K562 (cell line): ENCODE measurements around the gene EEFSEC. TPM values are rescaled to one million over a fixed set of nuclear protein-coding genes. Genes with fewer than 3 reads are reported as not detected.

Source experiments
- ATAC-seq: fragments of 200-7000 bp; cut with Tn5 transposase; 3 replicates; pipeline ENCODE4 v1.9.1; 2020; ENCODE audit warnings: moderate library complexity
- BruUV-seq: library from RNA; stranded (reverse); fragments of 400-500 nt; replicated peaks from 2 replicates; lab custom pipeline; 2021; lab: Mats Ljungman, UMichigan
- CTCF ChIA-PET: fragments of 300-600 bp; formaldehyde crosslinking; extraction: SDS; loops from one replicate; lab custom pipeline; 2021; ENCODE audit warnings: low intra/inter-chr PET ratio; lab: Yijun Ruan, JAX
- POLR2A ChIA-PET: fragments of 300-600, 350-650 bp; sonication (Branson Sonifier 250); formaldehyde crosslinking; extraction: SDS; loops from one replicate; lab custom pipeline; 2021; ENCODE audit warnings: antibody characterized with exemption, inconsistent platforms; lab: Yijun Ruan, JAX
- DNase-seq, 4 experiments: peaks; one replicate each; pipeline versions ENCODE4 v3.0.0 to v3.0.0-alpha.2; 2011 to 2018; ENCODE audit warnings: low spot score in 3 of 4, mixed read lengths in 3 of 4; ENCODE audit errors: extremely low read depth in 1 of 4
- FAIRE-seq: peaks from 2 replicates; lab custom pipeline; 2011; peaks lifted over from hg19 to GRCh38; lab: Jason Lieb, UNC
- H2AFZ ChIP-seq: 2 replicates; pipeline ENCODE4 v1.6.0; 2011; ENCODE audit warnings: low read depth, low read length, control low read depth, inconsistent platforms
- H3K27ac ChIP-seq: fragments of 200-600 bp; 3 replicates; pipeline ENCODE4 v1.8.0; 2011; ENCODE audit warnings: low read depth, mild to moderate bottlenecking, control low read depth, inconsistent platforms, low read length, moderate library complexity, mixed read lengths; ENCODE audit errors: extremely low read depth
- H3K27me3 ChIP-seq, 2 experiments: fragments of 300-600 bp in 1 of 2; 2 replicates in 1 of 2; 3 replicates in 1 of 2; pipeline versions ENCODE4 v1.6.0 to v1.8.0; 2011; ENCODE audit warnings: inconsistent platforms in 2 of 2, low read length in 2 of 2, mild to moderate bottlenecking in 1 of 2, mixed read lengths in 1 of 2, moderate library complexity in 1 of 2; ENCODE audit not compliant: control insufficient read depth in 2 of 2, insufficient read depth in 2 of 2
- H3K36me3 ChIP-seq: fragments of 300-600 bp; 3 replicates; pipeline ENCODE4 v1.8.0; 2011; ENCODE audit warnings: mild to moderate bottlenecking, low read length, inconsistent platforms; ENCODE audit not compliant: control insufficient read depth, insufficient read depth
- H3K4me1 ChIP-seq, 2 experiments: fragments of 200-600 bp in 1 of 2; replicated peaks in 1 of 2; 2 replicates in 1 of 2; 3 replicates in 1 of 2; pipeline versions ENCODE4 v1.5.1 to v1.8.0; 2011; ENCODE audit warnings: inconsistent platforms in 2 of 2, low read length in 2 of 2, mild to moderate bottlenecking in 1 of 2, mixed read lengths in 1 of 2, moderate library complexity in 1 of 2; ENCODE audit not compliant: control insufficient read depth in 2 of 2, insufficient read depth in 2 of 2
- H3K4me2 ChIP-seq: 2 replicates; pipeline ENCODE4 v1.6.1; 2011; ENCODE audit warnings: low read length, control low read depth, inconsistent platforms, mixed read lengths; ENCODE audit not compliant: insufficient read depth
- H3K4me3 ChIP-seq: fragments of 200-600 bp; sonication (generic), shearing (Covaris generic); 2 replicates; pipeline ENCODE4 v1.5.1; 2016; ENCODE audit warnings: control low read depth, inconsistent platforms
- H3K79me2 ChIP-seq: fragments of 200-600 bp; 3 replicates; pipeline ENCODE4 v1.8.0; 2011; ENCODE audit warnings: low read length, inconsistent platforms; ENCODE audit not compliant: control insufficient read depth, insufficient read depth
- H3K9ac ChIP-seq, 2 experiments: 2 replicates each; pipeline versions ENCODE4 v1.6.0 to v1.6.1; 2011; ENCODE audit warnings: low read depth in 2 of 2, low read length in 2 of 2, control low read depth in 1 of 2, inconsistent platforms in 1 of 2, mild to moderate bottlenecking in 1 of 2, mixed read lengths in 1 of 2; ENCODE audit not compliant: insufficient read depth in 1 of 2
- H3K9me1 ChIP-seq: one replicate; pipeline ENCODE4 v1.6.0; 2011; ENCODE audit warnings: inconsistent platforms, mild to moderate bottlenecking, low read length, moderate library complexity; ENCODE audit not compliant: control insufficient read depth, insufficient read depth
- H3K9me3 ChIP-seq: replicated peaks from 2 replicates; pipeline ENCODE4 v1.5.1; 2011; ENCODE audit warnings: low read depth, low read length, inconsistent platforms; ENCODE audit not compliant: control insufficient read depth, insufficient read depth
- H4K20me1 ChIP-seq: replicated peaks from 2 replicates; pipeline ENCODE4 v1.6.1; 2011; ENCODE audit warnings: low read length, inconsistent platforms, mixed read lengths; ENCODE audit not compliant: control insufficient read depth, insufficient read depth
- CBX3 ChIP-seq, 2 experiments: IDR thresholded peaks; 1 replicate in 1 of 2; 2 replicates in 1 of 2; pipeline ENCODE4 v1.6.1; 2012; ENCODE audit warnings: inconsistent platforms in 2 of 2, low read length in 2 of 2, borderline replicate concordance in 1 of 2, control low read depth in 1 of 2
- FOXP1 ChIP-seq: sonication (generic); formaldehyde crosslinking; IDR thresholded peaks from 2 replicates; pipeline ENCODE4 v1.8.0; 2022; ENCODE audit warnings: mild to moderate bottlenecking, missing genetic modification reagents
- KAT8 ChIP-seq: fragments of 450-650 bp; IDR thresholded peaks from 2 replicates; pipeline ENCODE4 v1.6.1; 2016; ENCODE audit warnings: low read depth, mild to moderate bottlenecking
- RBM25 ChIP-seq: fragments of 200-400 bp; formaldehyde crosslinking; IDR thresholded peaks from 2 replicates; pipeline ENCODE4 v1.6.1; 2018; ENCODE audit warnings: low read length, low read depth, moderate library complexity; ENCODE audit not compliant: severe bottlenecking
- ZBTB9 ChIP-seq: fragments of 450-650 bp; formaldehyde crosslinking; IDR thresholded peaks from 2 replicates; pipeline ENCODE4 v1.4.0; 2020; ENCODE audit warnings: mild to moderate bottlenecking, moderate library complexity
- ZNF717 ChIP-seq: fragments of 250-450 bp; sonication (Bioruptor Pico); IDR thresholded peaks from 2 replicates; pipeline ENCODE4 v1.5.0; 2021
- ZNF764 ChIP-seq: fragments of 250-450 bp; sonication (Bioruptor Pico); IDR thresholded peaks from 2 replicates; pipeline ENCODE4 v1.4.0; 2020; ENCODE audit warnings: low read depth, mild to moderate bottlenecking, moderate library complexity
- WGBS: fragments of 100-300 bp; shearing (Covaris generic); methylation state at CpG from one replicate; pipeline ENCODE4 v1.1.6; 2016; ENCODE audit warnings: low coverage, mixed read lengths; ENCODE audit not compliant: insufficient coverage; ENCODE audit errors: missing lambda C conversion rate; 5-methylcytosine and 5-hydroxymethylcytosine counted together
- in situ Hi-C: fragments of 300-500 bp; cut with MboI; formaldehyde crosslinking; loops from 4 replicates; pipeline ENCODE4 v1.15.0; 2018; ENCODE audit warnings: inconsistent platforms, mixed read lengths
- intact Hi-C: fragments of 100-400 bp; cut with micrococcal nuclease; formaldehyde crosslinking; loops from 2 replicates; pipeline ENCODE4 v1.14.2; 2022
- polyA plus RNA-seq, 8 experiments: library from polyadenylated mRNA; depleted of rRNA in 4 of 8; stranded (reverse) in 5 of 8; unstranded in 3 of 8; fragments of >200 nt; fragmentation: Nextera tagmentation in 2 of 8; fragmentation: Illumina TruSeq in 1 of 8; extraction: Ambion mirVana in 2 of 8; extraction: Trizol in 1 of 8; gene quantifications; 2 replicates each; pipeline versions ENCODE4 v1.2.1 to v1.2.3, GENCODE V29; 2011 to 2014; ENCODE audit warnings: inconsistent platforms in 1 of 8, missing spikeins in 1 of 8
- total RNA-seq, 7 experiments: library from RNA; depleted of rRNA in 6 of 7; stranded (reverse); fragments of >200 nt in 6 of 7; fragmentation: Illumina TruSeq in 2 of 7; extraction: Trizol in 2 of 7; gene quantifications; 2 replicates each; pipeline versions ENCODE4 v1.2.1 to v1.2.3, GENCODE V29; 2011 to 2021; ENCODE audit warnings: low replicate concordance in 1 of 7
- TF ChIP-seq, protein P1 (sequence below): fragments of 450-650 bp; IDR thresholded peaks from 2 replicates; pipeline ENCODE4 v1.6.1; 2016; ENCODE audit warnings: low read depth, mild to moderate bottlenecking, moderate library complexity

Gene EEFSEC
- total and polyA plus RNA-seq, 9 of the 15 experiments (the other 6 are each of a cell fraction or from before 2014, with no cell fraction given): 0.35 to 11.8 (median 7.7) TPM

DNA sequence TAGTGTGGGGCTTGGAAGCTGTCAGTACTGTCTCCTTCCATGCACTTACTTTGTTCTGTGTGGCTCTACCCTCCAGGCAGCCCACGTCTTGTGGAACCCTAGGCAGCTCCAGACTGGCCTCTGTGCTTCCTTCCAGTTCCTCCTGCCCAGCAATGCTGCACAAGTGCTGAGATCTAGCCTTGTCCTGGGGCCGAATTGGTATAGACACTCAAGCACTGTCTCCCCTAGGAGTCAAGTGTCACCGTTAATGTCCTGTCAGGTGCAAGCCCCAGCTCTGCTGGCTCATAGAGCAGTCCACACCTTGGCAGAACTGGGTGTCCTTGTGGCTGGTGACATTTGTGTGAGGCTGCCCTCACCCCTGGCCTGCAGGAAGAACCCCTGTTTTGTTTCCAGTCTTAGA lies 130.1 kb downstream of the EEFSEC start:
- ChIA-PET CTCF (no interaction called here), POLR2A (interaction anchor here (1.0 kb wide), 1 partner anchor 14 kb away, joined by 3 read pairs; no protein-coding TSS in a partner anchor)
- Histone ChIP-seq H2AFZ (no peak overlapping the region), H3K4me2 (no peak overlapping the region), H3K4me3 (no peak overlapping the region), H3K9me1 (no peaks in the 10 kb centered on the region), H3K27me3 (no peaks in the 10 kb centered on the region), H3K79me2 (no peaks in the 10 kb centered on the region), H3K36me3 (no peaks in the 10 kb centered on the region; the same call in 2 of the 3 replicates), H3K9ac (no peak overlapping the region), H3K27ac (no peak overlapping the region), H4K20me1 (no peaks in the 10 kb centered on the region), H3K9me3 (no peaks in the 10 kb centered on the region), H3K4me1 (no peaks in the 10 kb centered on the region; a peak in 1 of 5 replicates)
- in situ Hi-C loops: no loop called here
- BruUV-seq: no TSS peak
- TF ChIP-seq ZNF717 (CRISPR knock-in tag) (no peak), RBM25 (no peak), ZBTB9 (no peak), CBX3 (IDR thresholded peaks at IDR 0.05; ENCODE audit: borderline replicate concordance in 1 of 2, low read length in 2 of 2) (no peak), ZNF764 (CRISPR knock-in tag) (no peak), FOXP1 (CRISPR knock-in tag) (no peak), KAT8 (no peak)
- TF ChIP-seq, protein P1, sequence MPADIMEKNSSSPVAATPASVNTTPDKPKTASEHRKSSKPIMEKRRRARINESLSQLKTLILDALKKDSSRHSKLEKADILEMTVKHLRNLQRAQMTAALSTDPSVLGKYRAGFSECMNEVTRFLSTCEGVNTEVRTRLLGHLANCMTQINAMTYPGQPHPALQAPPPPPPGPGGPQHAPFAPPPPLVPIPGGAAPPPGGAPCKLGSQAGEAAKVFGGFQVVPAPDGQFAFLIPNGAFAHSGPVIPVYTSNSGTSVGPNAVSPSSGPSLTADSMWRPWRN: no peak
- 69% methylated on average over 3 of the region's 3 CpGs for whole genome bisulfite sequencing
- ATAC-seq (no peak), DNase-seq (no peak), FAIRE-seq (no peak)
- intact Hi-C loops: no loop called here
